Measurements from ENCODE around the gene NRIP1.

DNA sequence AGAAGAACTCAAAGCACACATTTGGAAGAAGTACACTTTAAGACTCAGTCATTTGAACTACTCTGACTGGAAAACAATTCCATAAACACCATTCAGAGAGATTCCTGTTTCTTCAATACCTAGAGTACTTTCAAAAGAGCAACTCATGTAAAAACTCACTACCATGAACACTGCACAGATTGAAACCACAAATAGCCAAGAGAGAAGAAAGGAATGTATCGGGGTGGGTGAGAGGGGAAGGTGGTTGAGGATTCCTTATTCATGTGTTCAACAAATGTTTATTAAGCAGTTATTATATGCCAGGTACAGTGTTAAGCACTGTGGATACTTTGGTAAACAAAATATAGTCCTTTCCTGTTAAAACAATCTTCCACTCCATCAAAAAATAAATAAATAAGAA lies 64.7 kb downstream of the NRIP1 start:
- TF ChIP-seq EGR1 (IDR thresholded peaks at IDR 0.05) (no peak), TAF1 (IDR thresholded peaks at IDR 0.05; ENCODE audit: low read depth) (no peak), TCF12 (IDR thresholded peaks at IDR 0.05; ENCODE audit: low read depth) (no peak), RAD21 (IDR thresholded peaks at IDR 0.05; ENCODE audit: low read depth) (no peak), YY1 (IDR thresholded peaks at IDR 0.05; ENCODE audit: low read depth) (no peak), EP300 (IDR thresholded peaks at IDR 0.05; ENCODE audit: borderline replicate concordance) (no peak), CEBPB (IDR thresholded peaks at IDR 0.05) (no peak), ZBTB7A (IDR thresholded peaks at IDR 0.05; ENCODE audit: low read depth) (no peak)
- TF ChIP-seq, protein P1, sequence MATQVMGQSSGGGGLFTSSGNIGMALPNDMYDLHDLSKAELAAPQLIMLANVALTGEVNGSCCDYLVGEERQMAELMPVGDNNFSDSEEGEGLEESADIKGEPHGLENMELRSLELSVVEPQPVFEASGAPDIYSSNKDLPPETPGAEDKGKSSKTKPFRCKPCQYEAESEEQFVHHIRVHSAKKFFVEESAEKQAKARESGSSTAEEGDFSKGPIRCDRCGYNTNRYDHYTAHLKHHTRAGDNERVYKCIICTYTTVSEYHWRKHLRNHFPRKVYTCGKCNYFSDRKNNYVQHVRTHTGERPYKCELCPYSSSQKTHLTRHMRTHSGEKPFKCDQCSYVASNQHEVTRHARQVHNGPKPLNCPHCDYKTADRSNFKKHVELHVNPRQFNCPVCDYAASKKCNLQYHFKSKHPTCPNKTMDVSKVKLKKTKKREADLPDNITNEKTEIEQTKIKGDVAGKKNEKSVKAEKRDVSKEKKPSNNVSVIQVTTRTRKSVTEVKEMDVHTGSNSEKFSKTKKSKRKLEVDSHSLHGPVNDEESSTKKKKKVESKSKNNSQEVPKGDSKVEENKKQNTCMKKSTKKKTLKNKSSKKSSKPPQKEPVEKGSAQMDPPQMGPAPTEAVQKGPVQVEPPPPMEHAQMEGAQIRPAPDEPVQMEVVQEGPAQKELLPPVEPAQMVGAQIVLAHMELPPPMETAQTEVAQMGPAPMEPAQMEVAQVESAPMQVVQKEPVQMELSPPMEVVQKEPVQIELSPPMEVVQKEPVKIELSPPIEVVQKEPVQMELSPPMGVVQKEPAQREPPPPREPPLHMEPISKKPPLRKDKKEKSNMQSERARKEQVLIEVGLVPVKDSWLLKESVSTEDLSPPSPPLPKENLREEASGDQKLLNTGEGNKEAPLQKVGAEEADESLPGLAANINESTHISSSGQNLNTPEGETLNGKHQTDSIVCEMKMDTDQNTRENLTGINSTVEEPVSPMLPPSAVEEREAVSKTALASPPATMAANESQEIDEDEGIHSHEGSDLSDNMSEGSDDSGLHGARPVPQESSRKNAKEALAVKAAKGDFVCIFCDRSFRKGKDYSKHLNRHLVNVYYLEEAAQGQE (IDR thresholded peaks at IDR 0.05; ENCODE audit: low read depth), result no peak
- TF ChIP-seq, protein P2, sequence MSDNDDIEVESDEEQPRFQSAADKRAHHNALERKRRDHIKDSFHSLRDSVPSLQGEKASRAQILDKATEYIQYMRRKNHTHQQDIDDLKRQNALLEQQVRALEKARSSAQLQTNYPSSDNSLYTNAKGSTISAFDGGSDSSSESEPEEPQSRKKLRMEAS (IDR thresholded peaks at IDR 0.05), result no peak
- TF ChIP-seq, protein P3, sequence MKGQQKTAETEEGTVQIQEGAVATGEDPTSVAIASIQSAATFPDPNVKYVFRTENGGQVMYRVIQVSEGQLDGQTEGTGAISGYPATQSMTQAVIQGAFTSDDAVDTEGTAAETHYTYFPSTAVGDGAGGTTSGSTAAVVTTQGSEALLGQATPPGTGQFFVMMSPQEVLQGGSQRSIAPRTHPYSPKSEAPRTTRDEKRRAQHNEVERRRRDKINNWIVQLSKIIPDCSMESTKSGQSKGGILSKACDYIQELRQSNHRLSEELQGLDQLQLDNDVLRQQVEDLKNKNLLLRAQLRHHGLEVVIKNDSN (IDR thresholded peaks at IDR 0.05), result no peak
